HG03442 (cell line): ENCODE data around the gene ILF3.
A peak's percentile ranks its signal among the peaks of the same experiment; 100 is the strongest.

ENCODE experiments used
- ATAC-seq: cut with Tn5 transposase; IDR thresholded peaks from one replicate; pipeline ENCODE4 v1.9.1; 2021; ENCODE audit warnings: mild to moderate bottlenecking, moderate library complexity; ENCODE audit not compliant: unreplicated experiment

ILF3 gene

GRCh38 chr19:10694706-10695307 is 40.7 kb downstream of the ILF3 start:
- ATAC-seq: no peak

- peak; percentile 72 for ATAC-seq
Measured at GRCh38 chr19:10695401-10696398, 41.6 kb downstream of the ILF3 start.

- ATAC-seq: no peak
Measured at GRCh38 chr19:10699650-10700335, 45.6 kb downstream of the ILF3 start.

GRCh38 chr19:10701955-10702525 is 47.9 kb downstream of the ILF3 start:
- peak; percentile 41 for ATAC-seq

GRCh38 chr19:10706990-10707389 is 52.8 kb downstream of the ILF3 start:
- ATAC-seq: no peak

GRCh38 chr19:10707440-10707839 is 53.3 kb downstream of the ILF3 start:
- no peak for ATAC-seq

GRCh38 chr19:10708291-10708690 is 54.1 kb downstream of the ILF3 start:
- no peak for ATAC-seq

- no peak for ATAC-seq
Measured at GRCh38 chr19:10712045-10712444, 57.9 kb downstream of the ILF3 start.

GRCh38 chr19:10712754-10713153 is 58.6 kb downstream of the ILF3 start:
- ATAC-seq: no peak

- no peak for ATAC-seq
Measured at GRCh38 chr19:10713317-10713716, 59.2 kb downstream of the ILF3 start.

GRCh38 chr19:10717054-10717355 is 62.9 kb downstream of the ILF3 start:
- no peak for ATAC-seq

- ATAC-seq: peak; percentile 81
Measured at GRCh38 chr19:10717356-10718204, 63.4 kb downstream of the ILF3 start, which contains the start of gene DNM2. DNM2 (plus strand) TSS chr19:10718079; CDS start chr19:10718243, 164 bp downstream.

- peak; percentile 13 for ATAC-seq
Measured at GRCh38 chr19:10718205-10719196, 64.4 kb downstream of the ILF3 start.

GRCh38 chr19:10719466-10719961 is 65.4 kb downstream of the ILF3 start:
- no peak for ATAC-seq

GRCh38 chr19:10720607-10721125 is 66.5 kb downstream of the ILF3 start:
- ATAC-seq: no peak

GRCh38 chr19:10723591-10723990 is 69.4 kb downstream of the ILF3 start:
- ATAC-seq: no peak

GRCh38 chr19:10724573-10725071 is 70.5 kb downstream of the ILF3 start:
- ATAC-seq: no peak

GRCh38 chr19:10725415-10725814 is 71.3 kb downstream of the ILF3 start:
- ATAC-seq: no peak
